CD4-positive, alpha-beta T cell (primary cell): ENCODE results near the gene SETBP1. TPM values are rescaled to one million over a fixed set of nuclear protein-coding genes. Genes with fewer than 3 reads are reported as not detected.

Experiments
- ATAC-seq: fragments of 200-7000 bp; cut with Tn5 transposase; one replicate; pipeline ENCODE4 v1.10.0; 2022; ENCODE audit warnings: mild to moderate bottlenecking; ENCODE audit not compliant: poor library complexity
- CTCF ChIA-PET: fragments of 350-600 bp; sonication (Branson Sonifier 250); formaldehyde crosslinking; loops from one replicate; lab custom pipeline; 2021; ENCODE audit warnings: antibody characterized with exemption, inconsistent platforms; lab: Charles Lee
- POLR2A ChIA-PET: fragments of 350-600 bp; sonication (Branson Sonifier 250); formaldehyde crosslinking; loops from one replicate; lab custom pipeline; 2021; ENCODE audit warnings: antibody characterized with exemption, inconsistent platforms; lab: Charles Lee
- DNase-seq, 14 experiments: peaks; one replicate each; pipeline ENCODE4 v3.0.0-alpha.2; 2013 to 2020; ENCODE audit warnings: mixed read lengths in 2 of 14
- H3K27ac ChIP-seq, 2 donors: one replicate each; pipeline versions ENCODE4 v1.5.1 to v1.7.0; 2013; ENCODE audit warnings: low read length in 2 of 2, low read depth in 1 of 2, mild to moderate bottlenecking in 1 of 2
- H3K27me3 ChIP-seq, 2 experiments: 1 replicate in 1 of 2; 2 replicates in 1 of 2; pipeline versions ENCODE4 v1.6.1 to v1.7.0; 2013; ENCODE audit warnings: low read length in 2 of 2, control low read depth in 1 of 2, mild to moderate bottlenecking in 1 of 2, moderate library complexity in 1 of 2; ENCODE audit not compliant: insufficient read depth in 2 of 2, control insufficient read depth in 1 of 2
- H3K36me3 ChIP-seq: one replicate; pipeline ENCODE4 v1.6.1; 2013; ENCODE audit warnings: low read length, control low read depth; ENCODE audit not compliant: insufficient read depth
- H3K4me1 ChIP-seq: one replicate; pipeline ENCODE4 v1.6.1; 2013; ENCODE audit warnings: low read length, control low read depth; ENCODE audit not compliant: insufficient read depth
- H3K4me3 ChIP-seq: one replicate; pipeline ENCODE4 v1.5.1; 2013; ENCODE audit warnings: mild to moderate bottlenecking, low read length, moderate library complexity
- H3K9me3 ChIP-seq, 2 experiments: 1 replicate in 1 of 2; 2 replicates in 1 of 2; pipeline versions ENCODE4 v1.6.1 to v1.7.0; 2013; ENCODE audit warnings: low read length in 2 of 2, mild to moderate bottlenecking in 2 of 2, control low read depth in 1 of 2, moderate library complexity in 1 of 2; ENCODE audit not compliant: control insufficient read depth in 1 of 2, insufficient read depth in 1 of 2
- H3K27ac Mint-ChIP-seq: one replicate; pipeline ENCODE4 v1.8.0; 2020; ENCODE audit warnings: mixed read lengths
- H3K27me3 Mint-ChIP-seq: one replicate; pipeline ENCODE4 v1.8.0; 2021; ENCODE audit warnings: mixed read lengths
- H3K36me3 Mint-ChIP-seq: one replicate; pipeline ENCODE4 v1.8.0; 2021; ENCODE audit warnings: low read depth, mixed read lengths
- H3K4me1 Mint-ChIP-seq: one replicate; pipeline ENCODE4 v1.8.0; 2021; ENCODE audit warnings: low read depth, mixed read lengths
- H3K4me3 Mint-ChIP-seq: one replicate; pipeline ENCODE4 v1.8.0; 2020; ENCODE audit warnings: mild to moderate bottlenecking, mixed read lengths
- H3K9me3 Mint-ChIP-seq: one replicate; pipeline ENCODE4 v1.8.0; 2020; ENCODE audit warnings: mixed read lengths
- CTCF ChIP-seq: fragments of 200-600 bp; IDR thresholded peaks from one replicate; pipeline ENCODE4 v1.8.0; 2022; ENCODE audit warnings: antibody characterized with exemption, mild to moderate bottlenecking
- intact Hi-C, 2 experiments: fragments of 100-400 bp; cut with DNase I in 1 of 2; cut with micrococcal nuclease in 1 of 2; formaldehyde crosslinking; loops; one replicate each; pipeline versions ENCODE4 v1.15.1 to v1.9.0; 2023 to 2025; cut with DNase I, micrococcal nuclease
- total RNA-seq, 174 experiments: library from RNA in 2 of 174; stranded (reverse) in 2 of 174; gene quantifications; one replicate each; pipeline ENCODE4 v1.2.3 and lab custom pipeline; 2021 to 2026

The SETBP1 gene
- total RNA-seq, 2 experiments from 2014 or later, result 0.25 to 0.41 TPM

GRCh38 chr18:44823286-44823685 lies 142.6 kb downstream of the SETBP1 start:
- Histone ChIP-seq H3K4me1 (no peaks in the 10 kb centered on the region), H3K27ac (no peak overlapping the region), H3K27me3 (no peaks in the 10 kb centered on the region), H3K36me3 (no peaks in the 10 kb centered on the region), H3K9me3 (no peaks in the 10 kb centered on the region), H3K4me3 (no peak overlapping the region)
- ATAC-seq (no peak), DNase-seq (no peak)
- no peaks in the 10 kb centered on the region for H3K36me3 Mint-ChIP-seq
- no peaks in the 10 kb centered on the region for H3K9me3 Mint-ChIP-seq
- H3K27me3 Mint-ChIP-seq, result no peaks in the 10 kb centered on the region
- CTCF ChIA-PET, result no interaction called here
- POLR2A ChIA-PET, result no interaction called here
- H3K4me1 Mint-ChIP-seq, result no peaks in the 10 kb centered on the region
- H3K4me3 Mint-ChIP-seq, result no peak overlapping the region
- intact Hi-C loops, result no loop called here
- no peak for TF ChIP-seq CTCF
- no peak overlapping the region for H3K27ac Mint-ChIP-seq

GRCh38 chr18:44823782-44824181 lies 143.1 kb downstream of the SETBP1 start:
- H3K27me3 Mint-ChIP-seq, result no peaks in the 10 kb centered on the region
- POLR2A ChIA-PET, result no interaction called here
- no peak for ATAC-seq

DNA sequence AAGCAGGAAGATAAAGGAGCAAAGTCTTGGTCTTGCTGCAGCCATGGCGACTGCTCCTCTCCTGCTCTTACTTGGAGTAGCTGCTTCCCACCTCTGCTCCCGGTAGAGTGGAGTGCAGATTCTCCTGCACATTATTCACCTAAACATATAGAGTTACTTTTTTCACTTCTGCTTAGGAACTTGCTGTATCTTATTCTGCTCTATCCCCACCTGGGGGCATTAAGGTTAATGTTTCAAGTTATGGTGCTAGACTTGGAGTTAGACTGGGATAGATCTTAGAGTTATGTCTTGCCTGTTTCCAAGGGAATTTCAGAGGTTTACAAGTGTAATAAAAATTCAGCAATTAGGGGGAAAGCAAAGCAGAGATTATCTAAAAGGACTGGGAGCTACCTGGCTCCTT lies 144.2 kb downstream of the SETBP1 start:
- no peak overlapping the region for H3K4me3 ChIP-seq
- H3K9me3 ChIP-seq, result no peaks in the 10 kb centered on the region
- Mint-ChIP-seq H3K4me3 (no peak overlapping the region), H3K36me3 (no peaks in the 10 kb centered on the region), H3K27ac (no peak overlapping the region), H3K9me3 (no peaks in the 10 kb centered on the region), H3K27me3 (no peaks in the 10 kb centered on the region), H3K4me1 (no peaks in the 10 kb centered on the region)
- ATAC-seq (no peak), DNase-seq (no peak)
- intact Hi-C loops, result no loop called here
- no peaks in the 10 kb centered on the region for H3K27me3 ChIP-seq
- ChIA-PET POLR2A (interaction anchor here (0.6 kb wide), 1 partner anchor 265 kb away, joined by 3 read pairs; no protein-coding TSS in a partner anchor), CTCF (no interaction called here)
- H3K27ac ChIP-seq, result no peak overlapping the region
- H3K36me3 ChIP-seq, result no peaks in the 10 kb centered on the region
- TF ChIP-seq CTCF, result no peak
- no peaks in the 10 kb centered on the region for H3K4me1 ChIP-seq

More at GRCh38 chr18:44823782-44824181, 143.1 kb downstream of the SETBP1 start:
- H3K9me3 ChIP-seq, result no peaks in the 10 kb centered on the region
- H3K9me3 Mint-ChIP-seq, result no peaks in the 10 kb centered on the region
- no peak overlapping the region for H3K4me3 Mint-ChIP-seq
- CTCF ChIA-PET, result no interaction called here
- intact Hi-C loops, result no loop called here
- no peaks in the 10 kb centered on the region for H3K4me1 Mint-ChIP-seq
- H3K27me3 ChIP-seq, result no peaks in the 10 kb centered on the region
- no peak for TF ChIP-seq CTCF
- no peak overlapping the region for H3K27ac Mint-ChIP-seq
- H3K4me1 ChIP-seq, result no peaks in the 10 kb centered on the region
- H3K4me3 ChIP-seq, result no peak overlapping the region
- no peak for DNase-seq
- no peaks in the 10 kb centered on the region for H3K36me3 Mint-ChIP-seq
- no peaks in the 10 kb centered on the region for H3K36me3 ChIP-seq
- H3K27ac ChIP-seq, result no peak overlapping the region
